ENCODE results near the gene AADACL3.

DNA sequence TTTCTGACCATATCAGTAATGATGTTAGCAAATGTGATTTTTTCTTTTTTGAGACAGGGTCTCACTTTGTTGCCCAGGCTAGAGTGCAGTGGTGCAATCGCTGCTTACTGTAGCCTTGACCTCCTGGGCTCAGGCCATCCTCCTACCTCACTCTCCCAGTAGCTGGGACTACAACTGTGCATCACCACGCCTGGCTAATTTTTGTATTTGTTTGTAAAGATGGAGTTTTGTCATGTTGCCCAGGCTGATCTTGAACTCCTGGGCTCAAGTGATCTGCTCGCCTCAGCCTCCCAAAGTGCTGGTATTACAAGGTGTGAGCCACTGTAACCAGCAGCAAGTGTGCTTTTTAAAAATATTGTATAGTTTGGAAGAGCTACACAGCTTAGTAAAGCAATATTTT, 26.0 kb downstream of the AADACL3 start:
- TF ChIP-seq, protein P1, sequence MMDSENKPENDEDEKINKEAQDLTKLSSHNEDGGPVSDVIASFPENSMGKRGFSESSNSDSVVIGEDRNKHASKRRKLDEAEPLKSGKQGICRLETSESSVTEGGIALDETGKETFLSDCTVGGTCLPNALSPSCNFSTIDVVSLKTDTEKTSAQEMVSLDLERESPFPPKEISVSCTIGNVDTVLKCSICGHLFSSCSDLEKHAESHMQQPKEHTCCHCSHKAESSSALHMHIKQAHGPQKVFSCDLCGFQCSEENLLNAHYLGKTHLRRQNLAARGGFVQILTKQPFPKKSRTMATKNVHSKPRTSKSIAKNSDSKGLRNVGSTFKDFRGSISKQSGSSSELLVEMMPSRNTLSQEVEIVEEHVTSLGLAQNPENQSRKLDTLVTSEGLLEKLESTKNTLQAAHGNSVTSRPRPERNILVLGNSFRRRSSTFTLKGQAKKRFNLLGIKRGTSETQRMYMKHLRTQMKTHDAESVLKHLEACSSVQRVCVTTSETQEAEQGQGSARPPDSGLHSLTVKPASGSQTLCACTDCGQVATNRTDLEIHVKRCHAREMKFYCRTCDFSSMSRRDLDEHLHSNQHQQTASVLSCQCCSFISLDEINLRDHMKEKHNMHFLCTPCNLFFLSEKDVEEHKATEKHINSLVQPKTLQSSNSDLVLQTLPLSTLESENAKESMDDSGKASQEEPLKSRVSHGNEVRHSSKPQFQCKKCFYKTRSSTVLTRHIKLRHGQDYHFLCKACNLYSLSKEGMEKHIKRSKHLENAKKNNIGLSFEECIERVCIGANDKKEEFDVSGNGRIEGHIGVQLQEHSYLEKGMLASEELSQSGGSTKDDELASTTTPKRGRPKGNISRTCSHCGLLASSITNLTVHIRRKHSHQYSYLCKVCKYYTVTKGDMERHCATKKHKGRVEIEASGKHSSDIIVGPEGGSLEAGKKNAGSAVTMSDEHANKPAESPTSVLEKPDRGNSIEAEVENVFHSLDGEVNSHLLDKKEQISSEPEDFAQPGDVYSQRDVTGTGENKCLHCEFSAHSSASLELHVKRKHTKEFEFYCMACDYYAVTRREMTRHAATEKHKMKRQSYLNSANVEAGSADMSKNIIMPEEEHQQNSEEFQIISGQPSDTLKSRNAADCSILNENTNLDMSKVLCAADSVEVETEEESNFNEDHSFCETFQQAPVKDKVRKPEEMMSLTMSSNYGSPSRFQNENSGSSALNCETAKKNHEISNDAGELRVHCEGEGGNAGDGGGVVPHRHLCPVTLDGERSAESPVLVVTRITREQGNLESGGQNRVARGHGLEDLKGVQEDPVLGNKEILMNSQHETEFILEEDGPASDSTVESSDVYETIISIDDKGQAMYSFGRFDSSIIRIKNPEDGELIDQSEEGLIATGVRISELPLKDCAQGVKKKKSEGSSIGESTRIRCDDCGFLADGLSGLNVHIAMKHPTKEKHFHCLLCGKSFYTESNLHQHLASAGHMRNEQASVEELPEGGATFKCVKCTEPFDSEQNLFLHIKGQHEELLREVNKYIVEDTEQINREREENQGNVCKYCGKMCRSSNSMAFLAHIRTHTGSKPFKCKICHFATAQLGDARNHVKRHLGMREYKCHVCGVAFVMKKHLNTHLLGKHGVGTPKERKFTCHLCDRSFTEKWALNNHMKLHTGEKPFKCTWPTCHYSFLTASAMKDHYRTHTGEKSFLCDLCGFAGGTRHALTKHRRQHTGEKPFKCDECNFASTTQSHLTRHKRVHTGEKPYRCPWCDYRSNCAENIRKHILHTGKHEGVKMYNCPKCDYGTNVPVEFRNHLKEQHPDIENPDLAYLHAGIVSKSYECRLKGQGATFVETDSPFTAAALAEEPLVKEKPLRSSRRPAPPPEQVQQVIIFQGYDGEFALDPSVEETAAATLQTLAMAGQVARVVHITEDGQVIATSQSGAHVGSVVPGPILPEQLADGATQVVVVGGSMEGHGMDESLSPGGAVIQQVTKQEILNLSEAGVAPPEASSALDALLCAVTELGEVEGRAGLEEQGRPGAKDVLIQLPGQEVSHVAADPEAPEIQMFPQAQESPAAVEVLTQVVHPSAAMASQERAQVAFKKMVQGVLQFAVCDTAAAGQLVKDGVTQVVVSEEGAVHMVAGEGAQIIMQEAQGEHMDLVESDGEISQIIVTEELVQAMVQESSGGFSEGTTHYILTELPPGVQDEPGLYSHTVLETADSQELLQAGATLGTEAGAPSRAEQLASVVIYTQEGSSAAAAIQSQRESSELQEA (CRISPR knock-in tag; IDR thresholded peaks at IDR 0.05; ENCODE audit: not compliant biosample characterization) = no peak
- TF ChIP-seq SAFB2 (CRISPR knock-in tag; IDR thresholded peaks at IDR 0.05; ENCODE audit: borderline replicate concordance, low read depth) (no peak), TBP (CRISPR knock-in tag; IDR thresholded peaks at IDR 0.05) (no peak), RBM22 (optimal IDR thresholded peaks at IDR 0.05; ENCODE audit: low read length) (no peak)
- TF ChIP-seq, protein P2, sequence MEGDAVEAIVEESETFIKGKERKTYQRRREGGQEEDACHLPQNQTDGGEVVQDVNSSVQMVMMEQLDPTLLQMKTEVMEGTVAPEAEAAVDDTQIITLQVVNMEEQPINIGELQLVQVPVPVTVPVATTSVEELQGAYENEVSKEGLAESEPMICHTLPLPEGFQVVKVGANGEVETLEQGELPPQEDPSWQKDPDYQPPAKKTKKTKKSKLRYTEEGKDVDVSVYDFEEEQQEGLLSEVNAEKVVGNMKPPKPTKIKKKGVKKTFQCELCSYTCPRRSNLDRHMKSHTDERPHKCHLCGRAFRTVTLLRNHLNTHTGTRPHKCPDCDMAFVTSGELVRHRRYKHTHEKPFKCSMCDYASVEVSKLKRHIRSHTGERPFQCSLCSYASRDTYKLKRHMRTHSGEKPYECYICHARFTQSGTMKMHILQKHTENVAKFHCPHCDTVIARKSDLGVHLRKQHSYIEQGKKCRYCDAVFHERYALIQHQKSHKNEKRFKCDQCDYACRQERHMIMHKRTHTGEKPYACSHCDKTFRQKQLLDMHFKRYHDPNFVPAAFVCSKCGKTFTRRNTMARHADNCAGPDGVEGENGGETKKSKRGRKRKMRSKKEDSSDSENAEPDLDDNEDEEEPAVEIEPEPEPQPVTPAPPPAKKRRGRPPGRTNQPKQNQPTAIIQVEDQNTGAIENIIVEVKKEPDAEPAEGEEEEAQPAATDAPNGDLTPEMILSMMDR (CRISPR knock-in tag; IDR thresholded peaks at IDR 0.05) = no peak

All from HepG2 (cell line).